ENCODE measurements around the gene SRCAP. TPM values are rescaled to one million over a fixed set of nuclear protein-coding genes. Genes with fewer than 3 reads are reported as not detected.

Gene SRCAP
- polyA plus RNA-seq, 4 donors: 1.6 to 36.8 (median 13.7) TPM

DNA sequence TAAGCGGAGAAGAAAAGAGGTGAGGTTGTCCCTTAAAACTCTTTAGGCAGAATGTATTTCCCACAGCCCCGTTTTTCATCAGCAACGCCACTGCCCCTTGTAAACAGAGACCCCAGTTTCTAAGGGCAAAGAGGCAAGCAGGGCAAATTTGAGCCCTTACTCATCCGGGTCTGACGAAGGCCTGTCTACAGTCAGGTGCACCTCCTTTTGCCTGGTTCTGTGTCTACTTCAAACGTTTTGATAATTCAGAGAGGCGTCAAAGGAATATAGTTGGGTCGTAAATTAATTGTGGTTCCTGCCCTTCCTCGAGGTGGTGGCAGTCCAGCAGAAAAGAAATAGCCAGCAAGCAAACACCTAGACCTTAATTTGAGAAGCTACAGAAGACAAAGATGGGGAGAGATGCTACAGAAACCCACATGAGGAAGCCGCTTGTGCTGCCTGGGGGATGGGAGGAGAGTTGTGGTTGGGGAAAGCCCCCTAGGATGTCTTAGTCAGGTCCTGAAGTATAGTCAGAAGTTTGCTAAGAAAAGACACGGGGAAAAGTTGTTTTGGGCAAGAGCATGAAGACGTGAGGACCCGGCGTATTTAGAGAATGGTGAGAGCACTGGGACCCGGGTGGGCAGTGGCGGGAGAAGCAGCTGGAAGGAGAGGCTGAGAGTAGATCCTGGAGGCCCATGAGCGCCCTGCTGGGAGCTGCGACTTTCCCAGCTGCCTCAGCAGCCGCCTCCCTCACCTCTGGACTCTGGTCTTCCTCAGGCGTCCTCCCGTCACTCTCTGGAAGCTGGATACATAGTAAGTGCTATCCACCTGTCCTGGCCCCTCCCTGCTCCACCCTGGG is 38.3 kb upstream of the SRCAP start:
- Histone ChIP-seq H3K27ac (ENCODE audit: low read depth in 1 of 3, low read length in 2 of 3) (peak overlapping the region; percentile 82 to 99 (median 97)), H3K36me3 (ENCODE audit: control insufficient read depth in 3 of 3, insufficient read depth in 2 of 3, low read depth in 1 of 3, low read length in 3 of 3) (peaks cover 22 to 76% (median 24%) of the 10 kb centered on the region in 3 donors), H3K27me3 (ENCODE audit: control insufficient read depth in 3 of 3, insufficient read depth in 3 of 3, low read length in 3 of 3) (no peaks in the 10 kb centered on the region), H3K4me3 (ENCODE audit: low read depth in 1 of 3, low read length in 3 of 3) (peak overlapping the region; percentile 86 to 89 (median 86)), H3K4me1 (ENCODE audit: control insufficient read depth in 3 of 3, insufficient read depth in 2 of 3, low read depth in 1 of 3, low read length in 2 of 3) (peaks cover 0 to 44% (median 6%) of the 10 kb centered on the region in 3 donors), H3K9me3 (ENCODE audit: control insufficient read depth in 2 of 2, insufficient read depth in 1 of 2, low read depth in 1 of 2, low read length in 1 of 2) (no peaks in the 10 kb centered on the region)
- FAIRE-seq (no peak), DNase-seq (peak; percentile 93)
- WGBS, 3 donors: 5 to 27% (median 16%) methylated on average over 20 to 21 of the region's 21 CpGs

DNA sequence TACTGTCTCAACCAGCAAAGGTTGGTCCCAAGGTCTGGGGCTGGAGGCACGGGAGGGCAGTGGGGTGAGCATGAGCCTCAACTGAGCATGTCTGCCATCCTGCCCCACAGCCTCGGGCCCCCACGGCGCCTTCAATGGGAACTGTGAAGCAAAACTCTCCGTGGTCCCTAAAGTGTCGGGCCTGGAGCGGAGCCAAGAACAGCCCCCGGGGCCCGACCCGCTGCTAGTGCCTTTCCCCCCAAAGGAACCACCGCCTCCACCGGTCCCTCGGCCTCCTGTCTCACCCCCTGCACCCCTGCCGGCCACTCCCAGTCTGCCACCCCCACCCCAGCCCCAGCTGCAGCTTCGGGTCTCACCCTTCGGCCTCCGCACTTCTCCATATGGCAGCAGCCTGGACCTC is 36.5 kb upstream of the SRCAP start:
- Histone ChIP-seq H3K4me1 (ENCODE audit: control insufficient read depth in 3 of 3, insufficient read depth in 2 of 3, low read depth in 1 of 3, low read length in 2 of 3) (peaks cover 0 to 39% (median 5%) of the 10 kb centered on the region in 3 donors), H3K9me3 (ENCODE audit: control insufficient read depth in 2 of 2, insufficient read depth in 1 of 2, low read depth in 1 of 2, low read length in 1 of 2) (no peaks in the 10 kb centered on the region), H3K4me3 (ENCODE audit: low read depth in 1 of 3, low read length in 3 of 3) (peak overlapping the region in 1 of 3 donors; percentile 89), H3K27me3 (ENCODE audit: control insufficient read depth in 3 of 3, insufficient read depth in 3 of 3, low read length in 3 of 3) (no peaks in the 10 kb centered on the region), H3K27ac (ENCODE audit: low read depth in 1 of 3, low read length in 2 of 3) (no peak overlapping the region), H3K36me3 (ENCODE audit: control insufficient read depth in 3 of 3, insufficient read depth in 2 of 3, low read depth in 1 of 3, low read length in 3 of 3) (peaks cover 30 to 76% (median 31%) of the 10 kb centered on the region in 3 donors)
- no peak for FAIRE-seq
- 87 to 95% (median 90%) methylated on average over 17 of the region's 17 CpGs for WGBS, 3 donors
- DNase-seq: no peak

DNA sequence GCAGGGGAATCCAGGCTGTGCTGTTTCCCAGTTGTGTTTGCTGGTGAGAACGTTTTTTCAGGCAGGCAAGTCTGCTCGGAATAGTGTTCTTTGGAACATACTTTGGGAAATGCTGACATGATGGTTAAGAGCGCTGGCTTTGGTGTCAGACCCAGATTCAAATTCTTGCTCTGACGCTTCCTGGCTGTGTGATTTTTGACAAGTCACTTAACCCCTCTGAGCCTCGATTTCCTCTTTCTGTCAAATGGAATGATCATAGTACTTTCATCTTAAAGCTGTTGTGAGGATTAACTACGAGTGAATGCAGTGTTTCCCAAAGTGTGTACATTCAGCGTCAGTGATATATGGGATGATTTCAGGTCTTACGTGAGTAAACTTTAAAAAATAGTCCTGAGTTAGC is 35.9 kb upstream of the SRCAP start:
- 77 to 83% (median 80%) methylated on average over 8 of the region's 8 CpGs for WGBS, 3 donors
- DNase-seq (no peak), FAIRE-seq (no peak)
- Histone ChIP-seq H3K36me3 (ENCODE audit: control insufficient read depth in 3 of 3, insufficient read depth in 2 of 3, low read depth in 1 of 3, low read length in 3 of 3) (peaks cover 34 to 80% (median 34%) of the 10 kb centered on the region in 3 donors), H3K27me3 (ENCODE audit: control insufficient read depth in 3 of 3, insufficient read depth in 3 of 3, low read length in 3 of 3) (no peaks in the 10 kb centered on the region), H3K9me3 (ENCODE audit: control insufficient read depth in 2 of 2, insufficient read depth in 1 of 2, low read depth in 1 of 2, low read length in 1 of 2) (no peaks in the 10 kb centered on the region), H3K27ac (ENCODE audit: low read depth in 1 of 3, low read length in 2 of 3) (no peak overlapping the region), H3K4me3 (ENCODE audit: low read depth in 1 of 3, low read length in 3 of 3) (no peak overlapping the region), H3K4me1 (ENCODE audit: control insufficient read depth in 3 of 3, insufficient read depth in 2 of 3, low read depth in 1 of 3, low read length in 2 of 3) (peaks cover 0 to 38% (median 5%) of the 10 kb centered on the region in 3 donors)

DNA sequence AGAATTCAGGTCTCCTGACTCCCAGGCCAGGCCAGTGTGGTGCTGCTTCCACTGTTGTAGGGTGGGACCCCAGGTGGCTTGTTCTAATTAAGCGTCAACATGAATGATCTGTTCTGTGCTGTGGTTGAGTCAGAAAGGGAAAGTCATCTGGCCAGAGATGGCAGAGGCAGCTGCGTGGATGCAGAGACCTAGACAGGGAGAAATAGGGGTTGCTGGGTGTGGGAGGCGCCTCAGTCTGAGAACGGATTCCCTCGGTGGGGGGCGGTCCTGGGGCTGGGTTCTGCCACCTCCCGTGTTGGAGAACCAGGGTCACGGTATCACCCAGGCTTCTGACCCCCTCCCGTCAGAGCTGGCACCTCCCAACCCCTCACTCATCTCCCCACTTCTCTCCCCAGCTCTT is 35.2 kb upstream of the SRCAP start:
- Histone ChIP-seq H3K36me3 (ENCODE audit: control insufficient read depth in 3 of 3, insufficient read depth in 2 of 3, low read depth in 1 of 3, low read length in 3 of 3) (peaks cover 37 to 88% (median 40%) of the 10 kb centered on the region in 3 donors), H3K27me3 (ENCODE audit: control insufficient read depth in 3 of 3, insufficient read depth in 3 of 3, low read length in 3 of 3) (no peaks in the 10 kb centered on the region), H3K4me1 (ENCODE audit: control insufficient read depth in 3 of 3, insufficient read depth in 2 of 3, low read depth in 1 of 3, low read length in 2 of 3) (peaks cover 0 to 38% (median 5%) of the 10 kb centered on the region in 3 donors), H3K27ac (ENCODE audit: low read depth in 1 of 3, low read length in 2 of 3) (no peak overlapping the region), H3K9me3 (ENCODE audit: control insufficient read depth in 2 of 2, insufficient read depth in 1 of 2, low read depth in 1 of 2, low read length in 1 of 2) (no peaks in the 10 kb centered on the region), H3K4me3 (ENCODE audit: low read depth in 1 of 3, low read length in 3 of 3) (no peak overlapping the region)
- no peak for FAIRE-seq
- no peak for DNase-seq
- WGBS, 3 donors: 71 to 74% (median 74%) methylated on average over 9 of the region's 9 CpGs

DNA sequence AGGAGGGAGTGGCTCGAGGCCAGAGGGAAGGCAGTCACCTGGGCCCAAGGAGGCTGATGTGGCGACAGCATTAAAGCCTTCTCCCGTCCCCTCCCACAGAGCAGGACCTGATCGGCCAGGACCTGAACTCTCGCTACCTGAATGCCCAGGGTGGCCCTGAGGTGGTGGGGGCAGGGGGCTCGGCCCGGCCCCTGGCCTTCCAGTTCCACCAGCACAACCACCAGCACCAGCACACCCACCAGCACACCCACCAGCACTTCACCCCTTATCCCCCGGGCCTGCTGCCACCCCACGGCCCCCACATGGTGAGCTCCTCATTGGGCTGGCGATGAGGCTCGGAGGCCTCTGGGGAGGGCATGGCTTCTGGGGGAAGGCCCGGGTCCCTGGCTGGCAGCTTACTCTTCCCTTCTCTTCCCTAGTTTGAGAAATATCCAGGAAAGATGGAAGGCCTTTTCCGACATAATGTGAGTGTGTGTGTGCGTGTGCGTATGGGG is 34.3 kb upstream of the SRCAP start:
- H3K36me3 ChIP-seq (ENCODE audit: control insufficient read depth in 3 of 3, insufficient read depth in 2 of 3, low read depth in 1 of 3, low read length in 3 of 3): peaks cover 45 to 96% (median 47%) of the 10 kb centered on the region in 3 donors
- no peaks in the 10 kb centered on the region for H3K9me3 ChIP-seq (ENCODE audit: control insufficient read depth in 2 of 2, insufficient read depth in 1 of 2, low read depth in 1 of 2, low read length in 1 of 2)
- WGBS, 3 donors: 91 to 93% (median 93%) methylated on average over 13 to 15 of the region's 15 CpGs
- H3K4me1 ChIP-seq (ENCODE audit: control insufficient read depth in 3 of 3, insufficient read depth in 2 of 3, low read depth in 1 of 3, low read length in 2 of 3): peaks cover 0 to 42% (median 5%) of the 10 kb centered on the region in 3 donors
- no peak overlapping the region for H3K27ac ChIP-seq (ENCODE audit: low read depth in 1 of 3, low read length in 2 of 3)
- no peak for FAIRE-seq
- no peaks in the 10 kb centered on the region for H3K27me3 ChIP-seq (ENCODE audit: control insufficient read depth in 3 of 3, insufficient read depth in 3 of 3, low read length in 3 of 3)
- no peak overlapping the region for H3K4me3 ChIP-seq (ENCODE audit: low read depth in 1 of 3, low read length in 3 of 3)
- no peak for DNase-seq

DNA sequence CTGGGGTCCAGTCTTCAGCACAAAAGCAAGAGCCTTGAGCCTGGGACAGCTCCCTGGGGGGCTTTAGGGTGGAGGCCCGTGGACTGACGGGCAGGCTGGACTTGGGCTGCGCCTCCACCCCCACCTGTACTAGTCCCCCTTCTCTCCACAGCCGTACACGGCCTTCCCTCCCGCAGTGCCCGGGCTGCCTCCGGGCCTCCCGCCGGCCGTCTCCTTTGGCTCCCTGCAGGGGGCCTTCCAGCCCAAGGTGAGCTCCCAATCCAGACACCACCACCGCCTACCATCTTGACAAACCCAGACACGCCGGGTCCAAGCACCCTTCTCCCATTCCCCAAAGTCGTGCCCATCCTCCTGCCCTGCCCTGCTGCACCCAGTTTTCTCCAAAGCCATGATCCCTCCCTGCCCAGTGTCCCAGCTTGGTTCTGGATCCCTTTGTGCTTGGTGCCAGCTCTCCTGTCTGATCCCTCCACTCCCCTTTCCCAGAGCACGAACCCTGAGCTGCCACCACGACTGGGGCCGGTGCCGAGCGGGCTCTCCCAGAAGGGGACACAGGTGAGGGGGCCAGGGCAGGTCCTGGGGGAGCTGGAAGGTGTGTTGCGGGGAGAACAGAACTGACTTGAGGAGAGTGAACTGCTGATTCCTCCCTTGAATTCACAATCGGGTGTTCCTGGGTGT is 33.7 kb upstream of the SRCAP start:
- FAIRE-seq: no peak
- H3K27me3 ChIP-seq (ENCODE audit: control insufficient read depth in 3 of 3, insufficient read depth in 3 of 3, low read length in 3 of 3): no peaks in the 10 kb centered on the region
- no peaks in the 10 kb centered on the region for H3K9me3 ChIP-seq (ENCODE audit: control insufficient read depth in 2 of 2, insufficient read depth in 1 of 2, low read depth in 1 of 2, low read length in 1 of 2)
- no peak overlapping the region for H3K27ac ChIP-seq (ENCODE audit: low read depth in 1 of 3, low read length in 2 of 3)
- 84 to 90% (median 88%) methylated on average over 11 to 22 of the region's 22 CpGs for WGBS, 3 donors
- H3K4me3 ChIP-seq (ENCODE audit: low read depth in 1 of 3, low read length in 3 of 3): no peak overlapping the region
- peaks cover 0 to 45% (median 5%) of the 10 kb centered on the region in 3 donors for H3K4me1 ChIP-seq (ENCODE audit: control insufficient read depth in 3 of 3, insufficient read depth in 2 of 3, low read depth in 1 of 3, low read length in 2 of 3)
- H3K36me3 ChIP-seq (ENCODE audit: control insufficient read depth in 3 of 3, insufficient read depth in 2 of 3, low read depth in 1 of 3, low read length in 3 of 3): peaks cover 47 to 97% (median 50%) of the 10 kb centered on the region in 3 donors
- no peak for DNase-seq

DNA sequence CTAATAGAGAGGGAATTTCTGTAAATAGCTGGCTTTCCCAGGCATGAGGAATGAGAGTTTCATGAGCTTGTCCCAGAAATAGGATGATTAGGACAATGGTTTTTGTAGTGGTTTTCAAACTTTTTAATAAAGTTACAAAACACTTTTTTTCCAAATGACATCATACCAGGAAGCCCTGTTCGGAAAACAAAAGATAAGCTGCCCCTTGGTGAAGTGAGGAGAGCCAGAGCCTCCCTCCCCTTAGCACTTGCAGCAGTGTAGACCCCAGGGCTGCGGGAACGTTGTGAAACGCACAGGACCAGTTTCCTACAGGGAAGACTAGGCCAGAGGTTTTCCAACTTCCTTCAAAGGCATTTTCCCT is 33.2 kb upstream of the SRCAP start:
- H3K4me3 ChIP-seq (ENCODE audit: low read depth in 1 of 3, low read length in 3 of 3): no peak overlapping the region
- DNase-seq: no peak
- 76 to 83% (median 82%) methylated on average over 4 of the region's 4 CpGs for WGBS, 3 donors
- H3K27me3 ChIP-seq (ENCODE audit: control insufficient read depth in 3 of 3, insufficient read depth in 3 of 3, low read length in 3 of 3): no peaks in the 10 kb centered on the region
- H3K9me3 ChIP-seq (ENCODE audit: control insufficient read depth in 2 of 2, insufficient read depth in 1 of 2, low read depth in 1 of 2, low read length in 1 of 2): no peaks in the 10 kb centered on the region
- H3K4me1 ChIP-seq (ENCODE audit: control insufficient read depth in 3 of 3, insufficient read depth in 2 of 3, low read depth in 1 of 3, low read length in 2 of 3): peaks cover 0 to 40% (median 5%) of the 10 kb centered on the region in 3 donors
- peaks cover 47 to 97% (median 50%) of the 10 kb centered on the region in 3 donors for H3K36me3 ChIP-seq (ENCODE audit: control insufficient read depth in 3 of 3, insufficient read depth in 2 of 3, low read depth in 1 of 3, low read length in 3 of 3)
- H3K27ac ChIP-seq (ENCODE audit: low read depth in 1 of 3, low read length in 2 of 3): no peak overlapping the region
- FAIRE-seq: no peak

DNA sequence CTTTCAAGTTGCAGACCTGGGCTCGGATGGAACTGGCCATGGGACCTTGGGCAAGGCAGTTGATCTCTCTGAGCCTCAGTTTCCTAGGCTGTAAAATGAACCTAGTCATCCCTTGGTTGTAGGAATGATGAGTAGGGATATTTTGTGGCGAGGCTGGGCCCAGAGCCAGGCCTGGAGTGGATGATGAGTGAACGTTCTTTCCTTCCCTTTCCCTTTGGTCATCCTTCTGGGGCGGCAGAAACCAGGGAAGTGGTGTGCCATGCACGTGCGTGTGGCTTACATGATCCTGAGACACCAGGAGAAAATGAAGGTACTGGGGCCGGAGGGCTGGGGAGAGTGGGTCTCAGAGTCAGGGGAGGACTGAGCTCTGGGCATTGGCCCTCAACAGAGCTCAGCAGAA is 32.3 kb upstream of the SRCAP start:
- 79 to 92% (median 81%) methylated on average over 7 of the region's 7 CpGs for WGBS, 3 donors
- FAIRE-seq: no peak

More for the DNA sequence above, 32.3 kb upstream of the SRCAP start:
- Histone ChIP-seq H3K36me3 (ENCODE audit: control insufficient read depth in 3 of 3, insufficient read depth in 2 of 3, low read depth in 1 of 3, low read length in 3 of 3) (peaks cover 47 to 95% (median 49%) of the 10 kb centered on the region in 3 donors), H3K27me3 (ENCODE audit: control insufficient read depth in 3 of 3, insufficient read depth in 3 of 3, low read length in 3 of 3) (no peaks in the 10 kb centered on the region), H3K27ac (ENCODE audit: low read depth in 1 of 3, low read length in 2 of 3) (no peak overlapping the region), H3K9me3 (ENCODE audit: control insufficient read depth in 2 of 2, insufficient read depth in 1 of 2, low read depth in 1 of 2, low read length in 1 of 2) (no peaks in the 10 kb centered on the region), H3K4me1 (ENCODE audit: control insufficient read depth in 3 of 3, insufficient read depth in 2 of 3, low read depth in 1 of 3, low read length in 2 of 3) (peaks cover 0 to 33% (median 1%) of the 10 kb centered on the region in 3 donors), H3K4me3 (ENCODE audit: low read depth in 1 of 3, low read length in 3 of 3) (no peak overlapping the region)
- DNase-seq: no peak
